Neuronal stem cell (in vitro differentiated cells): ENCODE measurements around the gene HECTD3.

Experiments
- DNase-seq: peaks from one replicate; pipeline ENCODE4 v3.0.0-alpha.2; 2013; ENCODE audit warnings: low spot score
- H2AFZ ChIP-seq: one replicate; pipeline ENCODE4 v1.6.1; 2013; ENCODE audit warnings: mild to moderate bottlenecking, low read length, inconsistent platforms
- H2AK5ac ChIP-seq: 2 replicates; pipeline ENCODE4 v1.6.1; 2013; ENCODE audit warnings: low read depth, mild to moderate bottlenecking, inconsistent platforms, low read length, moderate library complexity, mixed read lengths
- H2BK120ac ChIP-seq: 2 replicates; pipeline ENCODE4 v1.6.1; 2013; ENCODE audit warnings: low read depth, mild to moderate bottlenecking, inconsistent platforms, low read length, moderate library complexity, mixed read lengths
- H2BK12ac ChIP-seq: one replicate; pipeline ENCODE4 v1.6.1; 2013; ENCODE audit warnings: low read length, inconsistent platforms
- H2BK15ac ChIP-seq: 2 replicates; pipeline ENCODE4 v1.6.1; 2013; ENCODE audit warnings: mild to moderate bottlenecking, low read length, inconsistent platforms, mixed read lengths
- H2BK5ac ChIP-seq: one replicate; pipeline ENCODE4 v1.6.1; 2013; ENCODE audit warnings: inconsistent platforms, mild to moderate bottlenecking, low read length, moderate library complexity
- H3K14ac ChIP-seq: one replicate; pipeline ENCODE4 v1.6.1; 2013; ENCODE audit warnings: low read length, inconsistent platforms
- H3K18ac ChIP-seq: 2 replicates; pipeline ENCODE4 v1.6.1; 2013; ENCODE audit warnings: low read length, inconsistent platforms
- H3K23ac ChIP-seq: 2 replicates; pipeline ENCODE4 v1.6.1; 2013; ENCODE audit warnings: low read depth, mild to moderate bottlenecking, mixed read lengths, low read length, inconsistent platforms; ENCODE audit not compliant: poor library complexity
- H3K27ac ChIP-seq: replicated peaks from 3 replicates; pipeline ENCODE4 v1.5.1; 2013; ENCODE audit warnings: low read length, inconsistent platforms
- H3K27me3 ChIP-seq, 3 experiments: 2 replicates each; pipeline ENCODE4 v1.6.1; 2013; ENCODE audit warnings: low read length in 3 of 3, mild to moderate bottlenecking in 2 of 3, inconsistent platforms in 1 of 3, low read depth in 1 of 3, mixed read lengths in 1 of 3, moderate library complexity in 1 of 3; ENCODE audit not compliant: control insufficient read depth in 3 of 3, insufficient read depth in 3 of 3
- H3K36me3 ChIP-seq, 2 donors: replicated peaks in 1 of 2; 2 replicates each; pipeline ENCODE4 v1.6.1; 2013; ENCODE audit warnings: low read length in 2 of 2; ENCODE audit not compliant: control insufficient read depth in 2 of 2, insufficient read depth in 2 of 2
- H3K4ac ChIP-seq: 2 replicates; pipeline ENCODE4 v1.6.1; 2013; ENCODE audit warnings: inconsistent platforms, mild to moderate bottlenecking, low read length, moderate library complexity
- H3K4me1 ChIP-seq, 2 donors: 1 replicate in 1 of 2; 2 replicates in 1 of 2; pipeline ENCODE4 v1.6.1; 2013; ENCODE audit warnings: low read length in 2 of 2, low read depth in 1 of 2; ENCODE audit not compliant: control insufficient read depth in 2 of 2, insufficient read depth in 1 of 2
- H3K4me2 ChIP-seq: one replicate; pipeline ENCODE4 v1.6.1; 2013; ENCODE audit warnings: mild to moderate bottlenecking, low read length, inconsistent platforms; ENCODE audit not compliant: insufficient read depth, poor library complexity, severe bottlenecking
- H3K4me3 ChIP-seq, 2 donors: 2 replicates each; pipeline ENCODE4 v1.5.1; 2013; ENCODE audit warnings: low read length in 2 of 2, mild to moderate bottlenecking in 2 of 2, inconsistent platforms in 1 of 2, moderate library complexity in 1 of 2
- H3K79me1 ChIP-seq: one replicate; pipeline ENCODE4 v1.6.1; 2013; ENCODE audit warnings: low read depth, mild to moderate bottlenecking, inconsistent platforms, low read length, moderate library complexity
- H3K9ac ChIP-seq: one replicate; pipeline ENCODE4 v1.6.1; 2013; ENCODE audit warnings: mild to moderate bottlenecking, low read depth, low read length, inconsistent platforms; ENCODE audit not compliant: poor library complexity
- H3K9me3 ChIP-seq, 2 donors: replicated peaks in 1 of 2; 2 replicates each; pipeline versions ENCODE3 to v1.6.1; 2013; ENCODE audit warnings: low read length in 2 of 2, mild to moderate bottlenecking in 2 of 2, inconsistent platforms in 1 of 2, low read depth in 1 of 2, mixed read lengths in 1 of 2, moderate library complexity in 1 of 2; ENCODE audit not compliant: control insufficient read depth in 2 of 2, insufficient read depth in 1 of 2
- H4K8ac ChIP-seq: one replicate; pipeline ENCODE4 v1.6.1; 2013; ENCODE audit warnings: low read depth, mild to moderate bottlenecking, inconsistent platforms, low read length, moderate library complexity
- H4K91ac ChIP-seq: one replicate; pipeline ENCODE4 v1.6.1; 2013; ENCODE audit warnings: low read length, low read depth, mild to moderate bottlenecking, inconsistent platforms; ENCODE audit not compliant: poor library complexity
- WGBS, 2 donors: extraction: QIAGEN DNeasy Blood & Tissue Kit; methylation state at CpG; one replicate each; pipeline ENCODE4 v1.1.7; 2013; ENCODE audit warnings: missing lambda C conversion rate in 2 of 2, mixed read lengths in 1 of 2; ENCODE audit not compliant: insufficient read length in 2 of 2, insufficient replicate concordance in 1 of 2; ENCODE audit errors: extremely low coverage in 2 of 2; 5-methylcytosine and 5-hydroxymethylcytosine counted together

HECTD3 gene

DNA sequence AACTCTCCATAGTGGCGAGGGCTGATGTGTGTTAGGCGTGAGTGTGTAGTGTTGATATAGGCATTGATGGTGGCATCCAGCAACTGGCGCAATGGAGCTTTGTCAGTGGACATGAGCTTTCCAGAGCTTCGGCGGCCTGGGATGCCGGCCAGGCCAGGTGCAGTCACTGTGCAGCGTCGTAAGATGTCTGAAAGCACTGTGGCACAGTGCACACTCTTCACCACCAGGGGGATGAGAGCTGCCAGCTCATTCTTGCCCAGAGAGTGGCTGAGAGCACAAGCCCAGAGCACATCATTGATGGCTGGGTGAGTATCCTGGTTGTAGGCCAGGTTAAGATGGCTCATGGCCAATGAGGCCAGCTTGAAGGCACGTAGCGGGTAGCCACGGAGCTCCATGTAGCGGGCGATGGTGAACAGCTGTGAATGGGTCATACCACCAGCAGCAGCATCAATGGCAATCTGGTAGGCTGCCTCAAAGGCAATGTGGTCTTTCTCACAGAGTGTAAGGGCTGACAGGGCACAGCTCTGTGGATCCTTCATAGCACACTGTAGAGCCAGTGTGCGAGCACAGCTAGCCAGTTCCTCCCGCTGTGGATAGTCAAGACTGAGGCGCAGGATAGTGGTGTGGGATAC lies 7.6 kb upstream of the HECTD3 start:
- Histone ChIP-seq H3K79me1 (no peaks in the 10 kb centered on the region), H3K9ac (peak overlapping the region; percentile 36), H2BK5ac (no peak overlapping the region), H3K9me3 (no peaks in the 10 kb centered on the region), H2BK15ac (no peak overlapping the region), H2BK120ac (peak overlapping the region; percentile 11), H2BK12ac (no peak overlapping the region), H3K27me3 (no peaks in the 10 kb centered on the region), H3K27ac (no peak overlapping the region), H3K4me2 (no peak overlapping the region), H4K8ac (no peak overlapping the region), H3K4ac (no peak overlapping the region), H2AFZ (no peak overlapping the region), H3K23ac (peak overlapping the region; percentile 63), H4K91ac (peak overlapping the region; percentile 11), H3K4me1 (no peaks in the 10 kb centered on the region), H3K18ac (no peak overlapping the region), H3K4me3 (no peak overlapping the region), H3K36me3 (peaks cover 3 to 18% of the 10 kb centered on the region in 2 donors), H2AK5ac (peak overlapping the region; percentile 66), H3K14ac (no peak overlapping the region)
- DNase-seq = peak; percentile 58
- no CpG with 5 or more reads among the region's 16 CpGs for WGBS, 2 donors

- H3K4me3 ChIP-seq = no peak overlapping the region
- H3K4me2 ChIP-seq = no peak overlapping the region
- H4K8ac ChIP-seq = no peak overlapping the region
- H4K91ac ChIP-seq = no peak overlapping the region
- no peak overlapping the region for H2BK120ac ChIP-seq
- peaks cover 0 to 9% of the 10 kb centered on the region in 2 donors for H3K4me1 ChIP-seq
- no peak overlapping the region for H2AFZ ChIP-seq
- H3K9me3 ChIP-seq = no peaks in the 10 kb centered on the region
- H2BK15ac ChIP-seq = no peak overlapping the region
- DNase-seq = no peak
- H3K27me3 ChIP-seq = no peaks in the 10 kb centered on the region
- H3K18ac ChIP-seq = no peak overlapping the region
- no peak overlapping the region for H3K14ac ChIP-seq
- peaks cover 3 to 22% of the 10 kb centered on the region in 2 donors for H3K36me3 ChIP-seq
- WGBS, 2 donors = no CpG with 5 or more reads among the region's 6 CpGs
- no peak overlapping the region for H3K4ac ChIP-seq
- no peak overlapping the region for H2AK5ac ChIP-seq
- H3K9ac ChIP-seq = no peak overlapping the region
- no peak overlapping the region for H3K23ac ChIP-seq
- H3K27ac ChIP-seq = no peak overlapping the region
- no peak overlapping the region for H2BK12ac ChIP-seq
- peaks cover 2% of the 10 kb centered on the region for H3K79me1 ChIP-seq
- no peak overlapping the region for H2BK5ac ChIP-seq
These were observed 5.6 kb upstream of the HECTD3 start for GRCh38 chr1:45016767-45017166.

- Histone ChIP-seq H2AK5ac (no peak overlapping the region), H3K27me3 (no peaks in the 10 kb centered on the region), H2BK15ac (no peak overlapping the region), H4K8ac (no peak overlapping the region), H3K36me3 (peaks cover 3 to 22% of the 10 kb centered on the region in 2 donors), H3K9ac (no peak overlapping the region), H3K4ac (no peak overlapping the region), H3K4me1 (peaks cover 5 to 9% of the 10 kb centered on the region in 2 donors), H4K91ac (no peak overlapping the region), H3K27ac (no peak overlapping the region), H3K4me3 (no peak overlapping the region), H2AFZ (no peak overlapping the region), H3K4me2 (no peak overlapping the region), H2BK120ac (no peak overlapping the region), H3K14ac (no peak overlapping the region), H3K9me3 (no peaks in the 10 kb centered on the region), H2BK12ac (no peak overlapping the region), H3K23ac (no peak overlapping the region), H3K18ac (no peak overlapping the region), H2BK5ac (no peak overlapping the region), H3K79me1 (peaks cover 2% of the 10 kb centered on the region)
- DNase-seq = no peak
- no CpG with 5 or more reads among the region's 2 CpGs for WGBS, 2 donors
These were observed 5.1 kb upstream of the HECTD3 start for GRCh38 chr1:45016090-45016697.

- Histone ChIP-seq H2AK5ac (no peak overlapping the region), H3K4me3 (no peak overlapping the region), H2AFZ (no peak overlapping the region), H3K4ac (no peak overlapping the region), H2BK12ac (no peak overlapping the region), H3K4me1 (peaks cover 5 to 9% of the 10 kb centered on the region in 2 donors), H2BK120ac (no peak overlapping the region), H3K18ac (no peak overlapping the region), H3K4me2 (no peak overlapping the region), H3K9me3 (no peaks in the 10 kb centered on the region), H4K91ac (no peak overlapping the region), H4K8ac (no peak overlapping the region), H3K9ac (no peak overlapping the region), H2BK15ac (no peak overlapping the region), H3K23ac (no peak overlapping the region), H2BK5ac (no peak overlapping the region), H3K36me3 (peaks cover 3 to 22% of the 10 kb centered on the region in 2 donors), H3K79me1 (peaks cover 2% of the 10 kb centered on the region), H3K27me3 (no peaks in the 10 kb centered on the region), H3K27ac (no peak overlapping the region), H3K14ac (no peak overlapping the region)
- WGBS, 2 donors = no CpG with 5 or more reads among the region's 2 CpGs
- no peak for DNase-seq
These were observed 4.6 kb upstream of the HECTD3 start for GRCh38 chr1:45015683-45016082.
